Right lobe of liver (tissue), 4 donors: ENCODE data around the gene SORBS2.

Source experiments
- CTCF ChIP-seq, 4 donors: fragments of 200-600 bp in 3 of 4; fragments of 450-650 bp in 1 of 4; IDR thresholded peaks; one replicate each; pipeline versions ENCODE4 v1.5.1 to v1.8.0; 2016 to 2022; ENCODE audit warnings: antibody characterized with exemption in 4 of 4, mild to moderate bottlenecking in 2 of 4
- POLR2A ChIP-seq: fragments of 450-650 bp; IDR thresholded peaks from one replicate; pipeline ENCODE4 v1.6.1; 2017; ENCODE audit warnings: antibody characterized with exemption, mild to moderate bottlenecking
- donor health status: DM: no; HTN: no; CAD: no.
- donor health status: DM: no; HTN: no; CAD: no.
- donor health status: DM: no; HTN: yes; CAD: no.

GRCh38 chr4:185626798-185627197, 185.2 kb downstream of the SORBS2 start:
- no peak for TF ChIP-seq CTCF (IDR thresholded peaks at IDR 0.05)
- no peak for TF ChIP-seq POLR2A
